GM21528 (cell line): ENCODE results near the gene SOX3.

Source experiments
- ATAC-seq: cut with Tn5 transposase; IDR thresholded peaks from one replicate; pipeline ENCODE4 v1.9.1; 2021; ENCODE audit warnings: mild to moderate bottlenecking, moderate library complexity; ENCODE audit not compliant: unreplicated experiment, low FRiP score

Gene SOX3

DNA sequence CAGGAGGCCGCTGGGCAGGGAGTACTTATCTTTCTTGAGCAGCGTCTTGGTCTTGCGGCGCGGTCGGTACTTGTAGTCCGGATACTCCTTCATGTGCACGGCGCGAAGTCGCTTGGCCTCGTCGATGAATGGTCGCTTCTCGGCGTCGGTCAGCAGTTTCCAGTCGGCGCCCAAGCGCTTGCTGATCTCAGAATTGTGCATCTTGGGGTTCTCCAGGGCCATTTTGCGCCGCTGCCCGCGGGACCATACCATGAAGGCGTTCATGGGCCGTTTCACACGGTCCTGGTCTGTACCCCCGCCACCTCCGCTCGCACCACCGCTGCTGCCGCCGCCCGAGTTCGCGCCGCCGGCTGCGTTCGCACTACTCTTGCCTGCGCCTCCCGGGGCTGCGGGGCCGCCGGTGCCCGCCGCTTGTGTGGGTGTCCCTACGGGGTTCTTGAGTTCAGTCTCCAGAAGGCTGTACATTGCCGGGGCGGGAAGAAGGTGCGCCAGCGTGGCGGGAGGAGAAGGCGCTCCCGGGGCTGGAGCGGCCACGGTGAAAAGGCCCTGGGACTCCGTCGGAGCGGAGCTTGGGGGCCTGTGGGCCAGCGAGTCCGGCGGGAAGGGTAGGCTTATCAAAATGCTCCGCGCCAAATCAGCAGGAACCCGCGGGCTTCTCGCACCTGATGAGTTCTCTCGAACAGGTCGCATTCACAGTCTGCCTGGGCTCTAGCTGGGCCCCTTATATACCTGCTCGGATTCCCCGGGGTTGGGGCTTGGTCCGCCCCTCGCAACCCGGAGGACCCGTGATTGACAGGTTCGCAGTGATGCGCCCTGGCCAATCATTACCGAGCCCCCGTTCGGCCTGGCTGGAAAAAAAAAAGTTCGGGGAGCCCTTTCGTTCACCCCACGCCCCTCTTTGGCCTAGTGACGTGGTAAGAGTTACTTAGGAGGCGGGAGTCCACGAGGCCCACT is at the start of gene SOX3:
Gene SOX3, minus strand, starts transcription at position 699 of the 954 bp plus-strand sequence. Its CDS starts 9 bp downstream, at position 690.
- ATAC-seq, result no peak

DNA sequence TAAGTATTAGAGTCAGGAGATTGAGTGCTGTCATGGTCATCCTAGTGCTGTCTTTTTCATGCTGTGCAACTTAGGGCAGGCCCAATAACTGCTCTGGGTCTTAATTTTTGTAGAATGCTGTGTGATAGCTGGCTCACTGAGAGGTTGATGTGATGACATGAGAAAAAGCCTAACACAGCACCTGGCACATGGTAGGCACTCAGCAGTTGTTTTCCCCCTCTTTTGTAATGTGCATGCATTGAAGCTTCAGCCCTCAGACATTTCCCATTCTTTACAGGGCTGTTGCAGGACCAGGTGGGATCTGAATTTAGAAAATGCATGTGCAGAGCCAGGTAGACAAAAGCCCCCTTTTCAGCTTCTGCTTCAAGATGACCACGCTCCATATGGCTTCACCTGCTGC is 44.1 kb upstream of the SOX3 start:
- ATAC-seq, result no peak

DNA sequence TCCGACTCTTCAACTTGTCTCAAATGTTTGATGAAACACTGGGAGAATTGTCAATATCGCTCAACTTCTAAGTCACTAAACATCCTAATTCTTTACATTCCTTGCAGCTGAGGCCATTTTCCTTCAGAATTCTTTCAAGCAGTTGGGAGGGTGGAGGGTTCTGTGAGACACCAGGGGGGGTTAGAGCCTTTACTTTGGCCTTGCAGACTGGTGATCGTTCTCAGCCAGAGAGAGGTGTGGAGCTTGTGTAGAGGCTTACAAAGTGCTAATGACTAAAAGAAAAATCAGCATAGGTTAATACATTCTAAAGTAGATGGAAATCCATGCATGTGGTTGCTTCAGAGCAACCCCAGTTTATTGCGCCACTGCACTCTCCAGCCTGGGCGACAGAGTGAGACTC is 21.3 kb upstream of the SOX3 start:
- ATAC-seq, result no peak

DNA sequence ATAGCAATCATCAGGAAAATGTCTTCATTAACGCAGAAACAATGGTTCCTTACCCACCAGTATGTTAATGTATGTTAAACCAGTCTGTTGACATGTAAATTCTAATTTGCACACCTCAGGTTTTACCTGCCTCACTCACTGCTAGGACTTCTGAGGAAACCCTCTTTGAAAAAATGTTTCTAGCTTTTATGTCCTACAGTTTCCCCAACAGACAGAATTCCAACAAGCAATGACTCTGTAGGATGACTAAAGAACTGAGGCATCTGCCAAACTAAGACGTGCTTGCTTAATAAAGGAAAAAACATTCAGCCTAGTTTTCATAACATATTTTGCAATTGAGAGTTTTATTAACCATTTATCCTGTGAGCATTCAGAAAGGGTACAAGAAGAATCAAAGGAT is 20.6 kb upstream of the SOX3 start:
- ATAC-seq, result no peak

DNA sequence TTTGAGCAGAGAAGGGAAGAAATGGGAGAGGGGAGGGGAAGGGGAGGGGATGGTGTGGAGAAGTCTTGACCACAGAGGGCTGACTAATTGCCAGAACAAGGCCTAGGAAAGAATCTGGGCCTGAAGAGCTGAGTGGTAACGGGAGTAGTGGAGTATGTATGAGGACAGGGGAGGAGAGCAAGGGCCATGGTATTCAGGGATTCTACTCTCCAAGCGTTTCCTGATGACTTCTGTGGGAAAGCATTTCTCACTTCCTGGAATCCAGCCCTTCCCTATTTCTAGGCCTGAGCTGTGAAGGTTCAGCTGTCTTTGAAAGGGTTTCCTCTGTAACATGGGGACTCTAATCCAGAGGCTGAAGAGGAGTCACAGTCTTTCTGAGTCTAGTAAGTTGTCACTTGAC is 19.7 kb upstream of the SOX3 start:
- ATAC-seq, result no peak

DNA sequence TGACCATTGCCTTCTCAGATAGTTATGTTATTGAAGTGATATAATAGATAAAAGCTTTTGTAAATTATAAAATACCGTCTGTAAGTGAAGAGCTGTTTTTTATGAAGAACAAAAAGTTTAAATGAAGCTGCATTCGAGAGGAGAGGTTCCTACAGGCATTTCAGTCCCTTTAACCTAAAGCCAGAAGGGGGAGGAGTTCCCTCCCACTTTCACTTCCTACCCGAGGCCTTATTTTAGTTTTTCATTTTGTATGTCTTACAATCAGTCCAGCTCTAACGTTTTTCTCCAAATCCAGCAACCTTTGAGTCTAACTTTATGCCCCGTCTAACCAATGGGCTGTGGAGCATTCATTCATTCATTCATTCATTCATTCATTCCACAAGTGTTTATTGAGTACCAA is 16.5 kb upstream of the SOX3 start:
- no peak for ATAC-seq

DNA sequence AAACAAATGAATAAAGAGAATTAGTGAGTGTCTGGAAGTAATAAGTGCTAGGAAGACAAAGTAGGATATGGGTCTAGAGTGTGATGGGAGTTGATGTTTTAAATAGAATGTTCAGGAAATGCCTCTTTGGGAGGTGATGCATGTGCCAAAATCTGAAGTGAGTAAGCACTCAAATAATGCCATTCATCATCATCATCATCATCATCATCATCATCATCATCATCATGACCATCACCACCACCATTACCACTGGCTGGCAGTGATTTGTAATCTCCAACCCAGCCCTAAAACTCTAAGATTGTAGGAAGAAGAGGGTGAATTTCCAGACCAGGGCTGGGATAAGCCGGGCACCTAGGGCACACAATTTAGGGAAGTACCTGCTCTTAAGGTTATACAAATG is 9.7 kb upstream of the SOX3 start:
- no peak for ATAC-seq

DNA sequence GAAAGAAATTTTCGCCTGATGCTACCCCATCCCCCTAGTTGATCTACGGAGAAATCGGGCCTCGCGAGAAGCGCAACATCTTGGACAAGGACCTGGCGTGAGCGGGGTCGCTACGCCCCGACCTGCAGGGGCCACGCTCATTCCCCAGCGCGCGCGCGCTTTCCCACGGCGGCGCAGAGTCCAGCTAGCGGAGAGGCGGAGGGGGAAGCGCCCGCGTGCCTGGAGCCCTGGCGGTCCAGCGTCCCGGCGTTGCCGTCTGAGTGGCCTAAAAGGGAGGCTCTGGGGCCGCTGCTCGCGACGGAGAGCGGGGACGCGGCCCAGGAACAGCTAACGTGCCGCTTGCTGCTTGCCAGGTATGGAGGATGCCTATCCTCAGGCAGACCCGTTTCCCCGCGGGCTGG is 6.0 kb upstream of the SOX3 start:
- ATAC-seq, result no peak

DNA sequence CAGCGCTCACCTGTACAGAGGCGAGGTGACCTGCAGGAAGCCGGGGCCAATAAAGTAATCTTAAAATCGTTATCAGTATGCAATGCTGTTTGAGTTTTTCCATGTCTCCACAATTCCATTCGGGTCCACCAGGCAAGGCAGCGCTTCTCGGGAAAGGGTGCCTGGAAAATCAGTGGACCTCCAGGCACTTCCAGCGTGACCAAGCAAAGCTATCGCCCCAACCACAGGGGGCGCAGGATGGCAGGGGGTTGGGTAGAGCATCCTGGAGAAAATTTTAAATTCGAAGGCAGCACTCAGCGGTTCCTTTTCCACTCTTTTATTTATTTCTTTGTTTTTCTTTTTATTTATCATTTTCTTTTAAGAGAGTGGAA is 5.4 kb upstream of the SOX3 start:
- no peak for ATAC-seq

DNA sequence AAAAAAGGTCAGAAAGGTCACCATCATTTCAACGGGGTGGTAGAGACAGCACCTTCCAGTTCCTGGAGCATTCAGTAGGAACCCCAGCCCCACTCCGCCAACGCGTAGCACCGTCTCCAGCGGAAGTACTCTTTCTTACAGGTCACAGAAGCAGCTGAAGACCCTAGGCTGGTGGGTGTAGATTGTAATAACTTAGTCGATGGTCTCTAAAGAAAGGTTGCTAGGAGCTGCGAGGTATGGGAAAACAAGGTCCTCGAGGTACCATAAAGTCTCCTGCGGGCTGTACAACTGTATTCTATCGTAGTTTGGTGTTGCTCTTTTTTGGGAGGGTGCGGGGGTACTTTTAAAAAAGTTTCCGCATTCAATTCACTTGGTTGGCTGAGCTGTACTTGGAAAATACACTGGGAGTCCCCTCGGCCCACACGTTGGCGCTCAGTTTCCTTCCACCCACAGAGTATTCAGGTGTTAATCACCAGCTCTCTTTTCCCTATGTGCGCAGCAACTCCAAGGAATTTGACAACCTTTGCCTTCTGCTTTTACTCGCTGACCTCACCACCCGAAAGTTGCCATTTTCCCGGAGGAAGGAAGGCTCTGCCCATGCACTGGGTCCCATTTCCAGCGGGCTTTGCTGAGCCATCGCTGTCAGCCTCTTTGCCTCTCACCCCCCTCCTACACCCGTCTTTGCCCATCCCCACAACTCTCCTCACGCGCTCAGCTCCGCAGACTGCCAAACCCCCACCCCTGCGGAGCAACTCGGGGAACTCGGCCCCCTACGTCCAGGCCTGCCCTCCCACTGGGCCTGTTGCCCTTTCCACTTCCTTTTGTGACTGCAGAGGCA is 4.8 kb upstream of the SOX3 start:
- no peak for ATAC-seq

DNA sequence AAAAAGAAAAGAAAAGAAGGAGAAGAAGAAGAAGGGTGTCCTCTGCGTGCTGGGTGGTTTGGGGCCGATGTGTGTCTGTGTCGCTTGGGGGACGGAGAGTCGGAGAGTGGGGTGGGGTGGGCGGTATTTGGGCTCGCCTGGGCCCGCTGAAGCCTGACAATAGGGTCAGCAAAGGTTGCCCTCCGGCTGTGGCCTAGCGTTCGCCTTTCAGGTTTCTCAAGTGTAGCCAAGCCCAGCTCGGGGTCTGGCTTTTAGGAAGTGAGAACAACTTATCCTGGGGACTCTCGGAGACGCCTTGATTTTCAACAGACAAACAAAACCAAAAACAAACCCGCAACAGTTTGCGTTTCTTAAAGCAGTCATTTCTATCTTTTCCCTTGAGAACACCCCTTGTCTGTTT is 4.1 kb upstream of the SOX3 start:
- ATAC-seq, result no peak

DNA sequence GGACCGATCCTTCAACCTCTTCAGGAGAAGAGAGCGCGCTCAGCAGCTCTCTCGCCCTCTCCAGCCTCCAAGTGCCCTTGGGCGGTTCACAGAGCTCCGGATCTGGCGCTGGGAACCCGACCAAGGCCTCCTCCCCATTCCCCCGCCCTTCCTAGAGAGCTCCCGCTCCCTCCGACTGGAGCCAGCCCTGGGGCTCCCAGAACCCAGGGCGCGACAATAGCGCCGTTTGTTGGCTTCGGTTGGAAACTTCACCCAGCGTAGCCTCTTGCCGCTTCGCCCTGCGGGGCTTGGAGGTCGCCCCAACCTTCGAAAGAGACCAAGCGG is 3.1 kb upstream of the SOX3 start:
- ATAC-seq, result no peak

DNA sequence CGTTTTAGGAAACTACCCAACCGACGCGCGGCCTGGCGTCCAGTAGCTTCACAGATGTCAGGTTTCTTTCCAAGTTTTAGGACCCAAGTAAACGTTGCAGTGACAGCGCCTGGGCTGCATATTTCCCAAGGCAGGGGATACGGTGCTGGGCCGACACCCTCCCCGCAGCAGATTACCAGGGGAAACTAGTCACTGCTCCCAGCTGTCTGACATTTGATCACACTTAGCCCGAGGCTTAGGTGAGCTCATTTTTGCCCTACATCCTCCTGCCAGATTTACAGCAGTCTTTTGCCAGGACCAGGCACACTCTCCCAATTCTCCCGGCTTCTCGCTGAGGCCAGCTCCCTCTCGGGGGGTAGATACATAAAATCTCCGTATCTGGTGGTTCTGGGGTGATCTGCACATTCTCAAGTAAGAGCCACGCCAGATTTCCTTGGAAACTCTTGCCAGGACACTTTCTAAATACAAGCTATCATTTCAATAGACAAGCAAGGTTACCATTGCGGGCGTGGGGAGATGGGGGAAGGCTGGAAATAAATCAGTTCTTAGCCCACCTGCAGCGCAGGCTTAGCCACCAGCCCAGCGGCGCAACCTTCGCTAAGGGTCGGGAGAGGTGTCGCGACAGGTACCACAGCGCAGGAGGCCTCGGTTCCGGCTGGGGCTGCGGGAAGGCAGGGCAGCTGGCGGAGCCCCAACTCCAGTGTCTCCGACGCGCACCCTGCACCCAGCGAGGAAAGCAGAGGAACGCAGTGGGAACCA is 2.5 kb upstream of the SOX3 start:
- ATAC-seq, result no peak

DNA sequence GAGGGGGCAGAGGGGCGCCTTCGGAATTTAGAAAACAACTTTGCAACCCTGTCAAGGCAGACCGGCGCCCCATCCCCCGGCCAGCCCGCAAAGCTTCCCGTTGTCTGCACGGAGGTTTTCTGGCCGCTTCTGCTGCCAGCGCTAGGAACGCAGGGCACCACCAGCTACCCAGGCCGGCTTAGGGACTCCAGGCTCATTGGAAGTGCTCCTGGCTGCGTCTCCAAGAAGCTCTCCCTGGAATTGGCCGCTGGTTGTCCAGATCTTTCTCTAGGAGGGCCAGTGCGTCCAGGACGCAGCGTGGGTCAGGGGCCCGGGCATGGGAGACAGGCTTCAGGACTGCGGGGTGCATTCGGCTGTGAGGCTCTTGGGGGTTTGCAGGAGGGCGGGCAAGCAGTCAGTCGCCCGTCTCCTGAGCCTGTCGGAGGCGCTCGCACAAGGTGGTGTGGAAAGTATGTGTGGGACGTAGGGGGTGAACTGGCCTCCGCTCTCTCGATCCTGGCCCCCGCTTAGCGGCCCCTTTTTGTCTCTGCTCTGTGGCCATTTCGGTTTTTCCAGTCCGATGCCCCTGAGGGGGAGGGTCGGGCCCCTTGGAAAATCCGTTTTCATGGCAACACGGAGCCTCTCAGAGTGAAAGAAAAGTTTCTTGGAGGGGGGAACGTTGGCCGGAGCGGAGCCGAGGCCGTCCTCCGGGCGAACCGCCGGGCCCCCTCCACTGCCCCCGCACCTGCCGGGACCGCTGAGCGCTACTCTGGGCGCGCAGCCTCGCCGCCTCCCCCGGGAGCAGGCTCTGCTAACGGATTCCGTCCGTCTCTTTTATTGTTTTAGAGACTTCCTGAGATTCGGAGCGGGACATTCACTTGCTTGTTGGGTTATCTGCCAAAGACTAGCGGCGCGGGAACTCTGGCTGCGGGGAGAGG is 810 bp upstream of the SOX3 start:
- no peak for ATAC-seq

DNA sequence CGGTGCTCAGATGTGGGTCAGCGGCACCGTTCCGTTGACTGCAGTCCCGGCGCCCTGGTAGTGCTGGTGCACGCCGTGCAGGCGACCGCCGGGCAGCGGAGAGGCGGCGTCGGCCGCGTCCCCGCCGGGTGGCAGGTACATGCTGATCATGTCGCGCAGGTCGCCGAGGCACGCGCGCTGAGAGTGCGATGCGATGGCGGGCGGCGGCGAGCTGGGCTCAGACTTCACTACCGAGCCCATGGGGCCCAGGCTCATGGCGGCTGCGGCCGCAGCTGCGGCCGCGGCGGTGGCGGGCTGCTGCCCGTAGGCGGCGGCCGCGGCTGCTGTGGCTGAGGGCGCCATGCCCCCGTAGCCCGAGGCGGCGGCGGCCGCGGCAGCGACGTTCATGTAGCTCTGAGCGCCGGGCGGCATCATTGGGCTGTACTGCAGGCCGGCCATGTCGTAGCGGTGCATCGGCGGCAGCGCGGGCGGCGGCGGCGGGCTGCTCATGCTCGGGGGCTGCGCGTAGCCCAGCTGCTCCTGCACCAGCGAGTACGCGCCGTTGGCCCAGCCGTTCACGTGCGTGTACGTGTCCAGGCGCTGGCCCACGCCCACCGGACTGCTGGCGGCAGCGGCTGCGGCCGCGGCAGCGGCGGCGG is 1.0 kb downstream of the SOX3 start:
- no peak for ATAC-seq

DNA sequence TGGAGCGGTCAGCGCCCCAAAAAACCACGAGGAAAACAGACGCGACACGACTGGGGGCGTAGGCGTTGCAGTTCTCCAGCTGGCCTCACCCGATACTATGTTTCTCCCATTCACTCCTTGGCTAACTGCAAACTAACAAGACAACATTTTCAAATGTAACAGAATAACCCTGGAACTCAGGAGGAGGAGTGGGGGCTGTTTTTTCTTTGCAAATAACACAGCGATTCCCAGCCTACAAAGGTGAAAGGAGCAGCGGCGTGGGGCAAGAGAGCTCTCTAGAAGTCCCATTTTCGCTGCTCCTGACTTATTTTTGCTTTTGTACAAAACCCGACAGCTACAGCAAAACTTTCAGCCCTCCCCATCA is 1.6 kb downstream of the SOX3 start:
- no peak for ATAC-seq

DNA sequence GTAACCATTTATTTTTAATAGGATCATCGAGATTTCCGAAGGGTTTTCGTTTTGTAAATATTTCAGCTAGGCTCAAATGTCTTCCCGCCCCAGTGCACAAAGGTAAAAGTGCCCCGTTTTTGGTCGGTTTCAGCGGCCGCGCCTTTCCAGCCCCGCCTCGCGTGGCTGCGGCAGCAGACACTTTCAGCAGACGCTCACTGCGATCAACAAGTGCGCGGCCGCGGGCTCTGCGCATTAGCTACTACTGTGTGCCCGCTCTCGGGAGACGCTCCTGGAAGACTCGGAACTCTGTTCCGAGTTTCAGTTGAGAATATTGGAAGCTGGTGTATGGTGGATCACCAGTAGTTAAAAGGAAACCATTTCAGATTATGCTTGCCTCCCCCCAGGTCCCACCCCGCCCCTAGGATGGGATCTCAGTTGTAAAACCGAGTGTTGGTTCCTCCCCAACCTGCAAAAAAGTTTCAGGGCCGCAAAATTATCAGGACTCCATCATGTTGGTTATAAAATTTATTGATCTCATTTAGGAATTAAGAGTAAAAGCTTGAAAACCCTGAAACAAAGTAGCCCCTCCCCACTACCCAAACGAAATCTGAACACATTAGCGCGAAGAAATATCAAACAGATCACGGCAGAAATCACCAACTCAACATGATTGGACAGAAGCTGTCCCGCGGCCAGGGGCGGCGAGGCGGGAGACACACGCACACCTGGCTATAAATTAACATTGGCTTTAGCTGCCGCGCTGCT is 2.2 kb downstream of the SOX3 start:
- no peak for ATAC-seq

DNA sequence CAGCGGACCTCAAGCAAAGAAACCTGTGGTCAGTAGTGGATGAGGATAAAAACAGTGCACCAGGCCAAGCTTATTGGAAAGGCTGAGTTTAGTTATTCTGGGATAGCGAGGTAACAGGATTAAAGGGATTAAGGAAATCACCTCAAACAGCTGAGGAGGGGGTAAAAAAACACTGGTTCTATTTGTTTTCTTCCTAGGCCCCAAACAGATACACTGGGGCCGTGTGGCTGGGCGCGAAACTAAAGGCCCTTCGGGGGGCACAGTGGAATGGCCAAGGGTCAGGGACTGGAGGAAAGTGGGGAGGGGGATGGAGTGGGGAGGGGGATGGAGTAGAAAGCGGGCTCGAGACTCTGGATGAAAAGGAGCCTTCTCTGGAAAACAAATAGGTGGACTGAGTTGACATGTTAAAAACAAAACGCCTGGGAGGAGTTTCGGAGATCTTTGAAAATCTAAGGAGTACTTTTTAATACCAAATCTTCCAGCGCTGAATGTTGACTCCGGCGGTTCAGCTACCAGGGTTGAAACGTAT is 2.9 kb downstream of the SOX3 start:
- no peak for ATAC-seq

DNA sequence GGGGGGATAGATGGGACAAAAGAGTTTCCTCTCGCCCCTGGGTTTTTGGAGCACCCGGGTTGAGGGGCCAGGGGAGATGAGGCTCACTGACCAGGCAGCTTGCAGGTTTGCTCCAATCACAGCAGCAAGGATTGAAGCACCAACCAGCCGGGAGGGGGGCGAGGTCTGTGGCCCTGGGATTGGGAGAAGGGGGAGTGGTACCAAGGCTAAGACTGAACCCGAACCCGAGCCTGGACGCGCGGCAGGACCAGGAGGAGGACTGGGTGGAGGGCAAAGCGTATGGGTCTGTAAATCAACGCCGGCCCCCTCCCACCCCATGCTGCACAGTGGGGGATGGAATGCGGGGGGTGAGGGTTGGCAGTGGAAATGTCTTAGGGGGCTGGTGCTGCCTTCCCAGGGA is 3.5 kb downstream of the SOX3 start:
- no peak for ATAC-seq
